GM12878 (cell line): ENCODE data around the gene TRAFD1. TPM values are rescaled to one million over a fixed set of nuclear protein-coding genes. Genes with fewer than 3 reads are reported as not detected.

Experiments used
- ATAC-seq: fragments of 200-7000 bp; cut with Tn5 transposase; 3 replicates; pipeline ENCODE4 v1.9.1; 2020; ENCODE audit warnings: mild to moderate bottlenecking, moderate library complexity
- BruUV-seq: library from RNA; stranded (reverse); fragments of 400-500 nt; replicated peaks from 2 replicates; lab custom pipeline; 2021; lab: Mats Ljungman, UMichigan
- CTCF ChIA-PET: fragments of 300-600 bp; sonication (Branson Sonifier 250); formaldehyde crosslinking; extraction: SDS; loops from one replicate; lab custom pipeline; 2021; ENCODE audit warnings: inconsistent platforms; lab: Yijun Ruan, JAX
- POLR2A ChIA-PET: fragments of 350-600 bp; formaldehyde crosslinking; extraction: SDS; loops from one replicate; lab custom pipeline; 2021; ENCODE audit warnings: inconsistent platforms; lab: Charles Lee
- RAD21 ChIA-PET: fragments of 300-600 bp; sonication (Branson Sonifier 250); formaldehyde crosslinking; loops from one replicate; lab custom pipeline; 2023; ENCODE audit warnings: antibody characterized with exemption; ENCODE audit not compliant: unreplicated experiment; lab: Charles Lee
- SMC1A ChIA-PET: fragments of 300-600 bp; sonication (Branson Sonifier 250); formaldehyde crosslinking; loops from one replicate; lab custom pipeline; 2023; ENCODE audit not compliant: unreplicated experiment, uncharacterized antibody; lab: Charles Lee
- DNase-seq: peaks from one replicate; pipeline ENCODE4 v3.0.0-alpha.2; 2011; ENCODE audit warnings: low read depth, low spot score
- FAIRE-seq: peaks from 3 replicates; lab custom pipeline; 2011; peaks lifted over from hg19 to GRCh38; lab: Jason Lieb, UNC
- H2AFZ ChIP-seq: 2 replicates; pipeline ENCODE4 v1.6.0; 2011; ENCODE audit warnings: low read depth, low read length, control low read depth; ENCODE audit not compliant: control insufficient read depth
- H3K27ac ChIP-seq: 2 replicates; pipeline ENCODE4 v1.5.1; 2011; ENCODE audit warnings: control low read depth; ENCODE audit not compliant: control insufficient read depth, insufficient read depth
- H3K27me3 ChIP-seq, 2 experiments: replicated peaks in 1 of 2; 2 replicates each; pipeline versions ENCODE4 v1.6.0 to v1.6.1; 2011; ENCODE audit warnings: low read length in 1 of 2; ENCODE audit not compliant: control insufficient read depth in 2 of 2, insufficient read depth in 2 of 2
- H3K36me3 ChIP-seq, 2 experiments: 2 replicates each; pipeline ENCODE4 v1.5.1; 2011; ENCODE audit warnings: low read length in 1 of 2; ENCODE audit not compliant: control insufficient read depth in 2 of 2, insufficient read depth in 2 of 2
- H3K4me1 ChIP-seq: 2 replicates; pipeline ENCODE4 v1.6.1; 2011; ENCODE audit warnings: mild to moderate bottlenecking, low read length, moderate library complexity, mixed read lengths; ENCODE audit not compliant: control insufficient read depth, insufficient read depth
- H3K4me2 ChIP-seq: 2 replicates; pipeline ENCODE4 v1.6.0; 2011; ENCODE audit warnings: control low read depth; ENCODE audit not compliant: control insufficient read depth, insufficient read depth
- H3K4me3 ChIP-seq: fragments of 200-600 bp; sonication (generic); 2 replicates; pipeline ENCODE4 v1.5.1; 2016
- H3K79me2 ChIP-seq: 2 replicates; pipeline ENCODE4 v1.6.0; 2011; ENCODE audit warnings: low read length; ENCODE audit not compliant: control insufficient read depth, insufficient read depth
- H3K9ac ChIP-seq: 2 replicates; pipeline ENCODE4 v1.8.0; 2011; ENCODE audit warnings: low read length, control low read depth, mixed read lengths; ENCODE audit not compliant: control insufficient read depth, insufficient read depth
- H3K9me3 ChIP-seq: replicated peaks from 3 replicates; pipeline ENCODE4 v1.5.1; 2011; ENCODE audit warnings: mild to moderate bottlenecking, low read length; ENCODE audit not compliant: control insufficient read depth, insufficient read depth
- H4K20me1 ChIP-seq: 2 replicates; pipeline ENCODE4 v1.6.0; 2011; ENCODE audit not compliant: control insufficient read depth, insufficient read depth
- CEBPZ ChIP-seq: fragments of 150-350 bp; IDR thresholded peaks from 2 replicates; pipeline ENCODE4 v1.6.1; 2016; ENCODE audit warnings: low read depth, low read length
- CHD1 ChIP-seq: IDR thresholded peaks from 2 replicates; pipeline ENCODE4 v1.6.1; 2012; ENCODE audit warnings: low read depth, low read length, improper control_type of control experiment
- CTCF ChIP-seq, 3 experiments: IDR thresholded peaks in 2 of 3; conservative IDR thresholded peaks in 1 of 3; 2 replicates each; pipeline ENCODE4 v1.5.1; 2011; ENCODE audit warnings: low read depth in 3 of 3, low read length in 3 of 3, mild to moderate bottlenecking in 3 of 3, control low read depth in 2 of 3, moderate library complexity in 2 of 3, inconsistent platforms in 1 of 3, mixed read lengths in 1 of 3; ENCODE audit not compliant: control insufficient read depth in 2 of 3, insufficient read depth in 1 of 3; ENCODE audit errors: extremely low read depth in 1 of 3
- FOXK2 ChIP-seq: fragments of 450-650 bp; IDR thresholded peaks from 2 replicates; pipeline ENCODE4 v1.6.1; 2017; ENCODE audit warnings: mild to moderate bottlenecking, moderate library complexity
- HCFC1 ChIP-seq: fragments of 150-350 bp; IDR thresholded peaks from 2 replicates; pipeline ENCODE4 v1.6.1; 2014; ENCODE audit warnings: low read length
- POLR2AphosphoS5 ChIP-seq: IDR thresholded peaks from 2 replicates; pipeline ENCODE4 v1.6.1; 2011; ENCODE audit warnings: mild to moderate bottlenecking, low read length, inconsistent platforms
- RFX5 ChIP-seq: IDR thresholded peaks from 2 replicates; pipeline ENCODE4 v1.6.1; 2011; ENCODE audit warnings: low read depth, low read length, improper control_type of control experiment
- SKIL ChIP-seq: fragments of 450-650 bp; IDR thresholded peaks from 2 replicates; pipeline ENCODE4 v1.6.1; 2017; ENCODE audit warnings: mild to moderate bottlenecking, low read depth, inconsistent platforms; ENCODE audit not compliant: poor library complexity, severe bottlenecking
- SPI1 ChIP-seq: IDR thresholded peaks from 2 replicates; pipeline ENCODE4 v1.6.1; 2011; ENCODE audit warnings: low read depth, mild to moderate bottlenecking, low read length, moderate library complexity, borderline replicate concordance; ENCODE audit not compliant: insufficient read depth
- TCF3 ChIP-seq: IDR thresholded peaks from 2 replicates; pipeline ENCODE4 v1.6.1; 2012; ENCODE audit warnings: low read depth, mild to moderate bottlenecking, low read length, borderline replicate concordance; ENCODE audit not compliant: insufficient read depth
- TCF7 ChIP-seq: IDR thresholded peaks from 2 replicates; pipeline ENCODE4 v1.6.1; 2014; ENCODE audit warnings: antibody characterized with exemption, borderline replicate concordance
- ZNF207 ChIP-seq: fragments of 450-650 bp; IDR thresholded peaks from 2 replicates; pipeline ENCODE4 v1.6.1; 2014; ENCODE audit warnings: antibody characterized with exemption, mild to moderate bottlenecking, borderline replicate concordance
- WGBS: methylation state at CpG from one replicate; pipeline ENCODE4 v1.1.6; 2016; ENCODE audit warnings: low lambda C conversion rate; ENCODE audit not compliant: insufficient replicate concordance, insufficient coverage; ENCODE audit errors: missing lambda C conversion rate; 5-methylcytosine and 5-hydroxymethylcytosine counted together
- in situ Hi-C: fragments of 300-500 bp; cut with MboI; formaldehyde crosslinking; loops from 9 replicates; pipeline ENCODE4 v1.14.3; 2018; ENCODE audit warnings: mixed read lengths
- intact Hi-C: fragments of 100-400 bp; cut with micrococcal nuclease; formaldehyde crosslinking; loops from one replicate; pipeline ENCODE4 v1.14.2; 2022; ENCODE audit not compliant: unreplicated experiment
- polyA plus RNA-seq, 11 experiments: library from polyadenylated mRNA; depleted of rRNA in 4 of 11; unstranded in 6 of 11; stranded (reverse) in 5 of 11; fragments of >200 nt; fragmentation: Nextera tagmentation in 4 of 11; fragmentation: Illumina TruSeq in 1 of 11; extraction: Ambion mirVana in 4 of 11; extraction: Trizol in 1 of 11; gene quantifications; 1 replicate in 1 of 11; 2 replicates in 10 of 11; pipeline versions ENCODE4 v1.2.1 to v1.2.3, GENCODE V29; 2011 to 2016; ENCODE audit warnings: inconsistent platforms in 2 of 11, missing spikeins in 2 of 11, low read depth in 1 of 11
- total RNA-seq, 4 experiments: library from RNA; depleted of rRNA in 3 of 4; stranded (reverse); fragments of >200 nt in 3 of 4; fragmentation: Illumina TruSeq in 1 of 4; extraction: Trizol in 1 of 4; gene quantifications; 2 replicates each; pipeline versions ENCODE4 v1.2.1 to v1.2.3, GENCODE V29; 2013 to 2021
- TF ChIP-seq, protein P1 (sequence below): fragments of 450-650 bp; IDR thresholded peaks from 2 replicates; pipeline ENCODE4 v1.6.1; 2017; ENCODE audit warnings: mild to moderate bottlenecking, moderate library complexity

TRAFD1 gene
- total and polyA plus RNA-seq, 10 of the 15 experiments (the other 5 are each of a cell fraction or from before 2014, with no cell fraction given): 37.2 to 55.5 (median 46.2) TPM

- POLR2A ChIA-PET: no interaction called here
- CTCF ChIA-PET: no interaction called here
- intact Hi-C loops (no loop called here), in situ Hi-C loops (no loop called here)
- no peak overlapping the region for H3K4me2 ChIP-seq
- H3K36me3 ChIP-seq: peaks cover 3 to 20% of the 10 kb centered on the region in 2 experiments; a peak in 3 of 4 replicates
- H3K79me2 ChIP-seq: peaks cover 26% of the 10 kb centered on the region
- H2AFZ ChIP-seq: no peak overlapping the region
- H3K9ac ChIP-seq: no peak overlapping the region
- peaks cover 11% of the 10 kb centered on the region for H3K4me1 ChIP-seq
- no peak overlapping the region for H3K27ac ChIP-seq
- H4K20me1 ChIP-seq: no peaks in the 10 kb centered on the region; the same call in 1 of the 2 replicates
- ATAC-seq: no peak
- DNase-seq: no peak
- SMC1A ChIA-PET: no interaction called here
- no peaks in the 10 kb centered on the region for H3K27me3 ChIP-seq
- no peaks in the 10 kb centered on the region for H3K9me3 ChIP-seq
- no peak overlapping the region for H3K4me3 ChIP-seq
- RAD21 ChIA-PET: interaction anchor here (1.2 to 1.4 kb wide), 2 partner anchors 13 to 296 kb away, joined by 3 to 6 read pairs; no protein-coding TSS in a partner anchor
- no peak for FAIRE-seq
- no TSS peak for BruUV-seq
- WGBS: 100% methylated on average over 3 of the region's 3 CpGs
- TF ChIP-seq SKIL (no peak), SPI1 (no peak), CTCF (IDR thresholded peaks at IDR 0.05 in 2 of 3, conservative IDR thresholded peaks at IDR 0.05 in 1 of 3; ENCODE audit: control insufficient read depth in 2 of 3, extremely low read depth in 1 of 3, insufficient read depth in 1 of 3, low read depth in 3 of 3, low read length in 3 of 3) (no peak), CEBPZ (no peak), TCF3 (no peak), RFX5 (no peak), POLR2AphosphoS5 (no peak), CHD1 (no peak), HCFC1 (no peak), TCF7 (no peak), ZNF207 (no peak), FOXK2 (no peak)
- TF ChIP-seq, protein P1, sequence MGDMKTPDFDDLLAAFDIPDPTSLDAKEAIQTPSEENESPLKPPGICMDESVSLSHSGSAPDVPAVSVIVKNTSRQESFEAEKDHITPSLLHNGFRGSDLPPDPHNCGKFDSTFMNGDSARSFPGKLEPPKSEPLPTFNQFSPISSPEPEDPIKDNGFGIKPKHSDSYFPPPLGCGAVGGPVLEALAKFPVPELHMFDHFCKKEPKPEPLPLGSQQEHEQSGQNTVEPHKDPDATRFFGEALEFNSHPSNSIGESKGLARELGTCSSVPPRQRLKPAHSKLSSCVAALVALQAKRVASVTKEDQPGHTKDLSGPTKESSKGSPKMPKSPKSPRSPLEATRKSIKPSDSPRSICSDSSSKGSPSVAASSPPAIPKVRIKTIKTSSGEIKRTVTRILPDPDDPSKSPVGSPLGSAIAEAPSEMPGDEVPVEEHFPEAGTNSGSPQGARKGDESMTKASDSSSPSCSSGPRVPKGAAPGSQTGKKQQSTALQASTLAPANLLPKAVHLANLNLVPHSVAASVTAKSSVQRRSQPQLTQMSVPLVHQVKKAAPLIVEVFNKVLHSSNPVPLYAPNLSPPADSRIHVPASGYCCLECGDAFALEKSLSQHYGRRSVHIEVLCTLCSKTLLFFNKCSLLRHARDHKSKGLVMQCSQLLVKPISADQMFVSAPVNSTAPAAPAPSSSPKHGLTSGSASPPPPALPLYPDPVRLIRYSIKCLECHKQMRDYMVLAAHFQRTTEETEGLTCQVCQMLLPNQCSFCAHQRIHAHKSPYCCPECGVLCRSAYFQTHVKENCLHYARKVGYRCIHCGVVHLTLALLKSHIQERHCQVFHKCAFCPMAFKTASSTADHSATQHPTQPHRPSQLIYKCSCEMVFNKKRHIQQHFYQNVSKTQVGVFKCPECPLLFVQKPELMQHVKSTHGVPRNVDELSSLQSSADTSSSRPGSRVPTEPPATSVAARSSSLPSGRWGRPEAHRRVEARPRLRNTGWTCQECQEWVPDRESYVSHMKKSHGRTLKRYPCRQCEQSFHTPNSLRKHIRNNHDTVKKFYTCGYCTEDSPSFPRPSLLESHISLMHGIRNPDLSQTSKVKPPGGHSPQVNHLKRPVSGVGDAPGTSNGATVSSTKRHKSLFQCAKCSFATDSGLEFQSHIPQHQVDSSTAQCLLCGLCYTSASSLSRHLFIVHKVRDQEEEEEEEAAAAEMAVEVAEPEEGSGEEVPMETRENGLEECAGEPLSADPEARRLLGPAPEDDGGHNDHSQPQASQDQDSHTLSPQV: no peak
These were observed 33.8 kb upstream of the TRAFD1 start for GRCh38 chr12:112091563-112091962.
